ENCODE measurements around the gene FBXW11.

FBXW11 gene

GRCh38 chr5:172015346-172015745 is 8.9 kb upstream of the FBXW11 start:
- DNase-seq: no peak

GRCh38 chr5:172010278-172010677 is 3.8 kb upstream of the FBXW11 start:
- DNase-seq: no peak

- no peak for DNase-seq
Measured at GRCh38 chr5:172009536-172010270, 3.3 kb upstream of the FBXW11 start.

GRCh38 chr5:172008689-172009141 is 2.3 kb upstream of the FBXW11 start:
- DNase-seq: no peak

GRCh38 chr5:172008111-172008455 is 1.6 kb upstream of the FBXW11 start:
- DNase-seq: no peak

- DNase-seq: no peak
Measured at GRCh38 chr5:172007175-172008110, 1.0 kb upstream of the FBXW11 start.

- no peak for DNase-seq
Measured at GRCh38 chr5:172005708-172006320, 624 bp downstream of the FBXW11 start.

- DNase-seq: no peak
Measured at GRCh38 chr5:172004824-172005237, 1.6 kb downstream of the FBXW11 start.

- DNase-seq: no peak
Measured at GRCh38 chr5:172003746-172004145, 2.7 kb downstream of the FBXW11 start.

GRCh38 chr5:172002840-172003512 is 3.5 kb downstream of the FBXW11 start:
- no peak for DNase-seq

- no peak for DNase-seq
Measured at GRCh38 chr5:172002310-172002709, 4.1 kb downstream of the FBXW11 start.

- DNase-seq: no peak
Measured at GRCh38 chr5:171999877-172000276, 6.6 kb downstream of the FBXW11 start.

- no peak for DNase-seq
Measured at GRCh38 chr5:171999100-171999499, 7.3 kb downstream of the FBXW11 start.

- no peak for DNase-seq
Measured at GRCh38 chr5:171997011-171997410, 9.4 kb downstream of the FBXW11 start.

GRCh38 chr5:171992813-171993212 is 13.6 kb downstream of the FBXW11 start:
- no peak for DNase-seq

GRCh38 chr5:171992305-171992704 is 14.1 kb downstream of the FBXW11 start:
- no peak for DNase-seq

- no peak for DNase-seq
Measured at GRCh38 chr5:171990713-171991015, 15.8 kb downstream of the FBXW11 start.

GRCh38 chr5:171989946-171990712 is 16.3 kb downstream of the FBXW11 start:
- DNase-seq: no peak

- DNase-seq: no peak
Measured at GRCh38 chr5:171989276-171989675, 17.2 kb downstream of the FBXW11 start.

- DNase-seq: no peak
Measured at GRCh38 chr5:171986772-171987171, 19.7 kb downstream of the FBXW11 start.

- no peak for DNase-seq
Measured at GRCh38 chr5:171984748-171985419, 21.6 kb downstream of the FBXW11 start.

- DNase-seq: no peak
Measured at GRCh38 chr5:171981847-171982246, 24.6 kb downstream of the FBXW11 start.

Data from NCI-H446 treated with DMSO at 0.1 percent for 48 hours (cell line).